HCT116 (cell line): ENCODE data around the gene FHIT. TPM values are rescaled to one million over a fixed set of nuclear protein-coding genes. Genes with fewer than 3 reads are reported as not detected.

Source experiments
- ATAC-seq: fragments of 200-7000 bp; cut with Tn5 transposase; 2 replicates; pipeline ENCODE4 v1.9.1; 2020; ENCODE audit warnings: mild to moderate bottlenecking, moderate library complexity
- BruUV-seq: library from RNA; stranded (reverse); fragments of 400-500 nt; replicated peaks from 2 replicates; lab custom pipeline; 2021; lab: Mats Ljungman, UMichigan
- CTCF ChIA-PET: fragments of 300-600 bp; sonication (Branson Sonifier 250); formaldehyde crosslinking; loops from one replicate; lab custom pipeline; 2021; ENCODE audit warnings: antibody characterized with exemption; lab: Charles Lee
- POLR2A ChIA-PET: fragments of 300-600, 350-600 bp; sonication (Branson Sonifier 250); formaldehyde crosslinking; loops from one replicate; lab custom pipeline; 2021; ENCODE audit warnings: antibody characterized with exemption; lab: Charles Lee
- RAD21 ChIA-PET, 2 experiments: fragments of 300-600 bp; sonication (Branson Sonifier 250); formaldehyde crosslinking; loops; one replicate each; lab custom pipeline; 2023; ENCODE audit warnings: low total read pairs in 2 of 2; ENCODE audit not compliant: uncharacterized antibody in 2 of 2, unreplicated experiment in 2 of 2, low non-redundant PET in 1 of 2; lab: Charles Lee
- DNase-seq: peaks from one replicate; pipeline ENCODE4 v3.0.0-alpha.2; 2010; ENCODE audit warnings: low read depth, low spot score
- H2AFZ ChIP-seq: fragments of 200-600 bp; shearing (Covaris generic), sonication (generic); 2 replicates; pipeline ENCODE4 v1.6.1; 2017; ENCODE audit warnings: low read depth, mixed run types, mixed read lengths, antibody characterized with exemption, low read length; ENCODE audit not compliant: poor library complexity, severe bottlenecking
- H3K27ac ChIP-seq: 2 replicates; pipeline ENCODE4 v1.5.1; 2012; ENCODE audit warnings: low read depth, low read length
- H3K27me3 ChIP-seq: fragments of 200-600 bp; sonication (generic); 2 replicates; pipeline ENCODE4 v1.6.1; 2016; ENCODE audit warnings: mixed run types, low read length, mixed read lengths; ENCODE audit not compliant: insufficient read depth
- H3K36me3 ChIP-seq, 2 experiments: fragments of 200-500 bp in 1 of 2; fragments of 200-600 bp in 1 of 2; sonication (Bioruptor generic) in 1 of 2; sonication (generic) in 1 of 2; 2 replicates each; pipeline versions ENCODE4 v1.5.1 to v1.6.1; 2014 to 2016; ENCODE audit warnings: low read length in 2 of 2, inconsistent platforms in 1 of 2, mixed read lengths in 1 of 2, mixed run types in 1 of 2; ENCODE audit not compliant: insufficient read depth in 2 of 2, control insufficient read depth in 1 of 2
- H3K4me1 ChIP-seq, 2 experiments: fragments of 200-600 bp in 1 of 2; sonication (generic) in 1 of 2; 2 replicates each; pipeline versions ENCODE4 v1.5.1 to v1.6.1; 2012 to 2017; ENCODE audit warnings: low read length in 2 of 2, inconsistent platforms in 1 of 2, mild to moderate bottlenecking in 1 of 2, mixed read lengths in 1 of 2, mixed run types in 1 of 2, moderate library complexity in 1 of 2; ENCODE audit not compliant: insufficient read depth in 2 of 2, control insufficient read depth in 1 of 2
- H3K4me2 ChIP-seq: fragments of 200-600 bp; sonication (generic); 2 replicates; pipeline ENCODE4 v1.6.1; 2017; ENCODE audit warnings: mixed run types, low read length, mixed read lengths
- H3K4me3 ChIP-seq, 2 experiments: fragments of 200-600 bp in 1 of 2; sonication (generic) in 1 of 2; replicated peaks in 1 of 2; 2 replicates each; pipeline ENCODE4 v1.5.1; 2011 to 2016; ENCODE audit warnings: low read length in 2 of 2, control low read depth in 1 of 2, low read depth in 1 of 2, mild to moderate bottlenecking in 1 of 2, mixed read lengths in 1 of 2, mixed run types in 1 of 2
- H3K79me2 ChIP-seq: fragments of 200-600 bp; sonication (generic); 2 replicates; pipeline ENCODE4 v1.6.1; 2017; ENCODE audit warnings: mild to moderate bottlenecking, mixed run types, low read length, moderate library complexity, mixed read lengths; ENCODE audit not compliant: insufficient read depth
- H3K9ac ChIP-seq: fragments of 200-600 bp; sonication (generic); 2 replicates; pipeline ENCODE4 v1.6.1; 2016; ENCODE audit warnings: low read length, mixed read lengths
- H3K9me2 ChIP-seq: fragments of 200-600 bp; sonication (generic), shearing (Covaris generic); 2 replicates; pipeline ENCODE4 v1.6.1; 2017; ENCODE audit warnings: mixed run types, mild to moderate bottlenecking, moderate library complexity; ENCODE audit not compliant: insufficient read depth
- H3K9me3 ChIP-seq, 2 experiments: fragments of 200-500 bp in 1 of 2; fragments of 200-600 bp in 1 of 2; sonication (Bioruptor generic) in 1 of 2; sonication (generic) in 1 of 2; 2 replicates each; pipeline ENCODE4 v1.6.1; 2014 to 2017; ENCODE audit warnings: low read length in 2 of 2, mixed read lengths in 2 of 2, inconsistent platforms in 1 of 2, low read depth in 1 of 2, mild to moderate bottlenecking in 1 of 2, mixed run types in 1 of 2, moderate library complexity in 1 of 2; ENCODE audit not compliant: control insufficient read depth in 1 of 2, insufficient read depth in 1 of 2
- H4K20me1 ChIP-seq: fragments of 200-600 bp; sonication (generic), shearing (Covaris generic); 2 replicates; pipeline ENCODE4 v1.6.1; 2017; ENCODE audit warnings: mixed run types, mild to moderate bottlenecking, moderate library complexity; ENCODE audit not compliant: insufficient read depth
- ATF3 ChIP-seq: IDR thresholded peaks from 2 replicates; pipeline ENCODE4 v1.6.1; 2012
- CBX3 ChIP-seq: IDR thresholded peaks from 2 replicates; pipeline ENCODE4 v1.6.1; 2012; ENCODE audit warnings: low read depth
- EGR1 ChIP-seq: IDR thresholded peaks from 2 replicates; pipeline ENCODE4 v1.6.1; 2012; ENCODE audit warnings: low read depth
- ELF1 ChIP-seq: IDR thresholded peaks from 2 replicates; pipeline ENCODE4 v1.6.1; 2012; ENCODE audit warnings: low read depth, borderline replicate concordance
- EZH2phosphoT487 ChIP-seq: fragments of 200-600 bp; IDR thresholded peaks from 2 replicates; pipeline ENCODE4 v1.6.1; 2018; ENCODE audit warnings: antibody characterized with exemption, borderline replicate concordance
- POLR2A ChIP-seq: IDR thresholded peaks from 2 replicates; pipeline ENCODE4 v1.7.0; 2011; ENCODE audit warnings: borderline replicate concordance; ENCODE audit not compliant: insufficient read depth, insufficient read length; ENCODE audit errors: extremely low read depth
- POLR2AphosphoS5 ChIP-seq: IDR thresholded peaks from 2 replicates; pipeline ENCODE4 v1.6.1; 2011; ENCODE audit warnings: mild to moderate bottlenecking, low read depth, low read length, moderate library complexity
- RAD21 ChIP-seq: IDR thresholded peaks from 2 replicates; pipeline ENCODE4 v1.6.1; 2012; ENCODE audit warnings: low read depth, mild to moderate bottlenecking
- SIN3A ChIP-seq: IDR thresholded peaks from 2 replicates; pipeline ENCODE4 v1.6.1; 2012; ENCODE audit warnings: low read depth
- SP1 ChIP-seq: IDR thresholded peaks from 2 replicates; pipeline ENCODE4 v1.6.1; 2012; ENCODE audit warnings: low read depth
- SRF ChIP-seq: IDR thresholded peaks from 2 replicates; pipeline ENCODE4 v1.6.1; 2012; ENCODE audit warnings: low read depth
- YY1 ChIP-seq: IDR thresholded peaks from 2 replicates; pipeline ENCODE4 v1.6.1; 2011; ENCODE audit warnings: low read length, low read depth, moderate library complexity, mild to moderate bottlenecking; ENCODE audit not compliant: insufficient replicate concordance; ENCODE audit errors: extremely low read depth
- ZFX ChIP-seq: fragments of 450-650 bp; IDR thresholded peaks from 2 replicates; pipeline ENCODE4 v1.6.1; 2017
- ZNF274 ChIP-seq: fragments of 200-500 bp; sonication (Bioruptor generic); IDR thresholded peaks from 2 replicates; pipeline ENCODE4 v1.6.1; 2014; ENCODE audit warnings: mild to moderate bottlenecking, low read depth, low read length, inconsistent platforms
- intact Hi-C: fragments of 100-400 bp; cut with micrococcal nuclease; formaldehyde crosslinking; loops from 2 replicates; pipeline ENCODE4 v1.10.0; 2022
- total RNA-seq: library from RNA; stranded (reverse); gene quantifications from one replicate; pipeline ENCODE4 v1.2.1, GENCODE V29; 2021; ENCODE audit not compliant: unreplicated experiment
- TF ChIP-seq, protein P1 (sequence below), 3 experiments: fragments of 200-600 bp in 1 of 3; sonication (generic) in 1 of 3; IDR thresholded peaks in 2 of 3; conservative IDR thresholded peaks in 1 of 3; 2 replicates each; pipeline ENCODE4 v1.5.1; 2012 to 2017; ENCODE audit warnings: low read depth in 2 of 3, low read length in 2 of 3, antibody characterized with exemption in 1 of 3, borderline replicate concordance in 1 of 3, control low read depth in 1 of 3, mild to moderate bottlenecking in 1 of 3, mixed read lengths in 1 of 3, mixed run types in 1 of 3, moderate library complexity in 1 of 3; ENCODE audit not compliant: insufficient read depth in 1 of 3
- TF ChIP-seq, protein P2 (sequence below): IDR thresholded peaks from 2 replicates; pipeline ENCODE4 v1.6.1; 2012; ENCODE audit warnings: low read depth
- TF ChIP-seq, protein P3 (sequence below): IDR thresholded peaks from 2 replicates; pipeline ENCODE4 v1.6.1; 2012

The FHIT gene
- total RNA-seq, 1 experiment from 2014 or later, result 20.1 TPM

DNA sequence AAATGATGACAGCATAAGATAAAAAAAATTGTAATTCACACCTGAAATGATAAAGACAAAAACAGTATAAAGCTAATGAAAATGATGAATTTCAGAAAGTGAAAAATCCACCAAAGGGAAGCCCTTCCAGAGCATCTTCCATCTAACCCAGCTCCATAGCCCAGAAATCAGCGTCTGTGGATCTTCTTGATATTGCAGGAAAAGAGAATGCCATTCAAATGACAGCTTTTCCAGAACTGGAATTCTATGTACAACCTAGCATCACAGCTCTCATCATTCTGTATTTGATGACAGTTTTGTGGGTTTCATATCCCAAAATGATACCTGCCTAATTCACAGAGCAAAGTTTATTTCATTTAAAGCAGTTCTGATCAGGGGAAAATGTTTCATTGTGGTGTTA, 267.3 kb downstream of the FHIT start (continued):
- TF ChIP-seq, protein P1, sequence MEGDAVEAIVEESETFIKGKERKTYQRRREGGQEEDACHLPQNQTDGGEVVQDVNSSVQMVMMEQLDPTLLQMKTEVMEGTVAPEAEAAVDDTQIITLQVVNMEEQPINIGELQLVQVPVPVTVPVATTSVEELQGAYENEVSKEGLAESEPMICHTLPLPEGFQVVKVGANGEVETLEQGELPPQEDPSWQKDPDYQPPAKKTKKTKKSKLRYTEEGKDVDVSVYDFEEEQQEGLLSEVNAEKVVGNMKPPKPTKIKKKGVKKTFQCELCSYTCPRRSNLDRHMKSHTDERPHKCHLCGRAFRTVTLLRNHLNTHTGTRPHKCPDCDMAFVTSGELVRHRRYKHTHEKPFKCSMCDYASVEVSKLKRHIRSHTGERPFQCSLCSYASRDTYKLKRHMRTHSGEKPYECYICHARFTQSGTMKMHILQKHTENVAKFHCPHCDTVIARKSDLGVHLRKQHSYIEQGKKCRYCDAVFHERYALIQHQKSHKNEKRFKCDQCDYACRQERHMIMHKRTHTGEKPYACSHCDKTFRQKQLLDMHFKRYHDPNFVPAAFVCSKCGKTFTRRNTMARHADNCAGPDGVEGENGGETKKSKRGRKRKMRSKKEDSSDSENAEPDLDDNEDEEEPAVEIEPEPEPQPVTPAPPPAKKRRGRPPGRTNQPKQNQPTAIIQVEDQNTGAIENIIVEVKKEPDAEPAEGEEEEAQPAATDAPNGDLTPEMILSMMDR (IDR thresholded peaks at IDR 0.05 in 2 of 3, conservative IDR thresholded peaks at IDR 0.05 in 1 of 3; ENCODE audit: borderline replicate concordance in 1 of 3, insufficient read depth in 1 of 3, low read depth in 2 of 3, low read length in 2 of 3), result no peak
- TF ChIP-seq ATF3 (no peak), ZNF274 (no peak), POLR2A (no peak), EZH2phosphoT487 (no peak)

DNA sequence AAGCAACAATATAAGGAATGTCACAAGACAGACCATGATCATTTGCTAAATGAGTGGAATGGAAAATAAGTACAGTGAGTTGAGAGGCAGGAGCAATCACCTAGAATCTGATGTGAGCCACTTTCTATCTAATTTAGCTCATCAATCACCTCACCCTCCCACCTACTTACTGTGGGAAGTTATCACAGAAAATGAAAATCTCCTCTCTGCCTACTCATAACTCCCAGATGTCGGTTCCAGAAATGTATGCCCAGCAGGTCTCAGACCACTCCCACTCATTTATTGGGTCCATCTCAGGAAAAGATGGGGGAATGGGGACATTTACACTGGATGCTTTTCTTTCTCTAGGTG, 270.9 kb downstream of the FHIT start:
- Histone ChIP-seq H3K79me2 (no peaks in the 10 kb centered on the region), H3K9ac (no peak overlapping the region), H3K27ac (no peak overlapping the region), H3K27me3 (no peaks in the 10 kb centered on the region), H4K20me1 (no peaks in the 10 kb centered on the region), H3K4me2 (no peak overlapping the region), H3K4me3 (no peak overlapping the region), H3K36me3 (no peaks in the 10 kb centered on the region), H3K4me1 (no peaks in the 10 kb centered on the region), H3K9me3 (no peaks in the 10 kb centered on the region), H2AFZ (no peak overlapping the region), H3K9me2 (no peaks in the 10 kb centered on the region)
- DNase-seq, result no peak
- RAD21 ChIA-PET, result no interaction called here
- POLR2A ChIA-PET, result no interaction called here
- BruUV-seq, result no TSS peak
- CTCF ChIA-PET, result no interaction called here
- no peak for ATAC-seq
- TF ChIP-seq, protein P1 (IDR thresholded peaks at IDR 0.05 in 2 of 3, conservative IDR thresholded peaks at IDR 0.05 in 1 of 3; ENCODE audit: borderline replicate concordance in 1 of 3, insufficient read depth in 1 of 3, low read depth in 2 of 3, low read length in 2 of 3), result no peak
- TF ChIP-seq EGR1 (no peak), CBX3 (no peak), ATF3 (no peak), RAD21 (no peak), SRF (no peak), ZFX (no peak), SP1 (no peak), ELF1 (no peak), ZNF274 (no peak), YY1 (no peak), POLR2AphosphoS5 (no peak), POLR2A (no peak), SIN3A (no peak)
- TF ChIP-seq, protein P2, sequence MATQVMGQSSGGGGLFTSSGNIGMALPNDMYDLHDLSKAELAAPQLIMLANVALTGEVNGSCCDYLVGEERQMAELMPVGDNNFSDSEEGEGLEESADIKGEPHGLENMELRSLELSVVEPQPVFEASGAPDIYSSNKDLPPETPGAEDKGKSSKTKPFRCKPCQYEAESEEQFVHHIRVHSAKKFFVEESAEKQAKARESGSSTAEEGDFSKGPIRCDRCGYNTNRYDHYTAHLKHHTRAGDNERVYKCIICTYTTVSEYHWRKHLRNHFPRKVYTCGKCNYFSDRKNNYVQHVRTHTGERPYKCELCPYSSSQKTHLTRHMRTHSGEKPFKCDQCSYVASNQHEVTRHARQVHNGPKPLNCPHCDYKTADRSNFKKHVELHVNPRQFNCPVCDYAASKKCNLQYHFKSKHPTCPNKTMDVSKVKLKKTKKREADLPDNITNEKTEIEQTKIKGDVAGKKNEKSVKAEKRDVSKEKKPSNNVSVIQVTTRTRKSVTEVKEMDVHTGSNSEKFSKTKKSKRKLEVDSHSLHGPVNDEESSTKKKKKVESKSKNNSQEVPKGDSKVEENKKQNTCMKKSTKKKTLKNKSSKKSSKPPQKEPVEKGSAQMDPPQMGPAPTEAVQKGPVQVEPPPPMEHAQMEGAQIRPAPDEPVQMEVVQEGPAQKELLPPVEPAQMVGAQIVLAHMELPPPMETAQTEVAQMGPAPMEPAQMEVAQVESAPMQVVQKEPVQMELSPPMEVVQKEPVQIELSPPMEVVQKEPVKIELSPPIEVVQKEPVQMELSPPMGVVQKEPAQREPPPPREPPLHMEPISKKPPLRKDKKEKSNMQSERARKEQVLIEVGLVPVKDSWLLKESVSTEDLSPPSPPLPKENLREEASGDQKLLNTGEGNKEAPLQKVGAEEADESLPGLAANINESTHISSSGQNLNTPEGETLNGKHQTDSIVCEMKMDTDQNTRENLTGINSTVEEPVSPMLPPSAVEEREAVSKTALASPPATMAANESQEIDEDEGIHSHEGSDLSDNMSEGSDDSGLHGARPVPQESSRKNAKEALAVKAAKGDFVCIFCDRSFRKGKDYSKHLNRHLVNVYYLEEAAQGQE, result no peak
- TF ChIP-seq, protein P3, sequence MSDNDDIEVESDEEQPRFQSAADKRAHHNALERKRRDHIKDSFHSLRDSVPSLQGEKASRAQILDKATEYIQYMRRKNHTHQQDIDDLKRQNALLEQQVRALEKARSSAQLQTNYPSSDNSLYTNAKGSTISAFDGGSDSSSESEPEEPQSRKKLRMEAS, result no peak
- intact Hi-C loops, result no loop called here
